Caco-2 (cell line): Measurements from ENCODE around the gene LMO2. TPM values are rescaled to one million over a fixed set of nuclear protein-coding genes. Genes with fewer than 3 reads are reported as not detected.

Source experiments
- BruUV-seq: library from RNA; stranded (reverse); fragments of 400-500 nt; replicated peaks from 2 replicates; lab custom pipeline; 2021; lab: Mats Ljungman, UMichigan
- CTCF ChIA-PET: fragments of 300-600 bp; sonication (Branson Sonifier 250); formaldehyde crosslinking; loops from one replicate; lab custom pipeline; 2022; ENCODE audit warnings: antibody characterized with exemption; lab: Charles Lee
- POLR2A ChIA-PET: fragments of 300-600 bp; sonication (Branson Sonifier 250); formaldehyde crosslinking; loops from one replicate; lab custom pipeline; 2022; ENCODE audit warnings: antibody characterized with exemption; lab: Charles Lee
- DNase-seq, 2 experiments: peaks; one replicate each; pipeline versions ENCODE4 v3.0.0 to v3.0.0-alpha.2; 2020 to 2022
- H3K27me3 ChIP-seq: replicated peaks from 2 replicates; pipeline ENCODE4 v1.6.0; 2011; ENCODE audit warnings: low read length; ENCODE audit not compliant: control insufficient read depth, insufficient read depth
- H3K36me3 ChIP-seq: 2 replicates; pipeline ENCODE4 v1.5.1; 2011; ENCODE audit warnings: low read length; ENCODE audit not compliant: control insufficient read depth, insufficient read depth
- H3K4me1 ChIP-seq: fragments of 250-450 bp; sonication (Bioruptor Pico); 2 replicates; pipeline ENCODE4 v1.5.1; 2020; ENCODE audit warnings: mild to moderate bottlenecking
- H3K4me3 ChIP-seq: 2 replicates; pipeline ENCODE4 v1.5.1; 2011; ENCODE audit warnings: low read depth, mild to moderate bottlenecking, control low read depth, low read length
- H3K9me3 ChIP-seq: fragments of 250-450 bp; sonication (Bioruptor Pico); 2 replicates; pipeline ENCODE4 v1.5.1; 2020; ENCODE audit warnings: mild to moderate bottlenecking, moderate library complexity
- H3K27ac Mint-ChIP-seq: one replicate; pipeline ENCODE4 v1.8.0; 2022; ENCODE audit warnings: mixed read lengths; ENCODE audit not compliant: unreplicated experiment
- H3K27me3 Mint-ChIP-seq: one replicate; pipeline ENCODE4 v1.8.0; 2022; ENCODE audit warnings: mixed read lengths; ENCODE audit not compliant: insufficient read depth, unreplicated experiment
- H3K36me3 Mint-ChIP-seq: one replicate; pipeline ENCODE4 v1.8.0; 2022; ENCODE audit warnings: mild to moderate bottlenecking, mixed read lengths; ENCODE audit not compliant: insufficient read depth, unreplicated experiment
- H3K4me1 Mint-ChIP-seq: one replicate; pipeline ENCODE4 v1.8.0; 2022; ENCODE audit warnings: low read depth, mixed read lengths; ENCODE audit not compliant: unreplicated experiment
- H3K4me3 Mint-ChIP-seq: one replicate; pipeline ENCODE4 v1.8.0; 2022; ENCODE audit warnings: mild to moderate bottlenecking, moderate library complexity, mixed read lengths; ENCODE audit not compliant: unreplicated experiment
- H3K9me3 Mint-ChIP-seq: one replicate; pipeline ENCODE4 v1.8.0; 2022; ENCODE audit warnings: mixed read lengths; ENCODE audit not compliant: unreplicated experiment
- intact Hi-C: fragments of 100-400 bp; cut with micrococcal nuclease; formaldehyde crosslinking; loops from one replicate; pipeline ENCODE4 v1.10.0; 2022; ENCODE audit not compliant: unreplicated experiment
- total RNA-seq: library from RNA; stranded (reverse); gene quantifications from 2 replicates; pipeline ENCODE4 v1.2.3, GENCODE V29; 2022
- TF ChIP-seq, protein P1 (sequence below), 2 experiments: fragments of 200-600 bp in 1 of 2; IDR thresholded peaks; 1 replicate in 1 of 2; 2 replicates in 1 of 2; pipeline versions ENCODE4 v1.5.1 to v1.8.0; 2011 to 2022; ENCODE audit warnings: antibody characterized with exemption in 1 of 2, control low read depth in 1 of 2, inconsistent platforms in 1 of 2, low read depth in 1 of 2, low read length in 1 of 2, mild to moderate bottlenecking in 1 of 2, moderate library complexity in 1 of 2; ENCODE audit not compliant: insufficient read depth in 1 of 2, severe bottlenecking in 1 of 2, unreplicated experiment in 1 of 2

LMO2 gene
- total RNA-seq, 1 experiment from 2014 or later, result 0.29 TPM

DNA sequence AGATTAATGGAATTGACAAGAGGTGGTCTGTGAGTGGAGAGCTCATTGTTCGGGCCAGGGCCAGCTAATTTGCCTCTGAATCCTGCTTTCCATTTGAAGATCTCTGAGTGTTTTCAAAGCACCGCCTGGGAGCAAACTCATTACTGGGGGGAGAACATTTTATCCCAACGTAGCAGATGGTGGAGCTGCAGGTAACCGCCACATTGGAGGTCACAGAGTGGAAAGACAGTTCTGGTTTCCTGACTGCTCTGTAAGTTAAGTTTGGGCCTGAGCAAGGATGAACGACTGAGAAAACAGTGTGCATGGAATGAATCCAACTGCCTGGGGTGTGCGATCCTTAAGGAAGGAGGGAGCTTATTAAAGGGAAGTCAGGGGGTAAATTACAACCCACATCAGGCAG is 30.5 kb downstream of the LMO2 start:
- Mint-ChIP-seq H3K4me1 (no peaks in the 10 kb centered on the region), H3K36me3 (no peaks in the 10 kb centered on the region), H3K27me3 (peaks cover 26% of the 10 kb centered on the region), H3K27ac (no peak overlapping the region), H3K9me3 (no peaks in the 10 kb centered on the region), H3K4me3 (no peak overlapping the region)
- Histone ChIP-seq H3K4me1 (no peaks in the 10 kb centered on the region), H3K4me3 (no peak overlapping the region), H3K27me3 (peaks cover 7% of the 10 kb centered on the region), H3K36me3 (no peaks in the 10 kb centered on the region), H3K9me3 (no peaks in the 10 kb centered on the region)
- CTCF ChIA-PET, result no interaction called here
- POLR2A ChIA-PET, result no interaction called here
- intact Hi-C loops, result no loop called here
- DNase-seq, result no peak
- TF ChIP-seq, protein P1, sequence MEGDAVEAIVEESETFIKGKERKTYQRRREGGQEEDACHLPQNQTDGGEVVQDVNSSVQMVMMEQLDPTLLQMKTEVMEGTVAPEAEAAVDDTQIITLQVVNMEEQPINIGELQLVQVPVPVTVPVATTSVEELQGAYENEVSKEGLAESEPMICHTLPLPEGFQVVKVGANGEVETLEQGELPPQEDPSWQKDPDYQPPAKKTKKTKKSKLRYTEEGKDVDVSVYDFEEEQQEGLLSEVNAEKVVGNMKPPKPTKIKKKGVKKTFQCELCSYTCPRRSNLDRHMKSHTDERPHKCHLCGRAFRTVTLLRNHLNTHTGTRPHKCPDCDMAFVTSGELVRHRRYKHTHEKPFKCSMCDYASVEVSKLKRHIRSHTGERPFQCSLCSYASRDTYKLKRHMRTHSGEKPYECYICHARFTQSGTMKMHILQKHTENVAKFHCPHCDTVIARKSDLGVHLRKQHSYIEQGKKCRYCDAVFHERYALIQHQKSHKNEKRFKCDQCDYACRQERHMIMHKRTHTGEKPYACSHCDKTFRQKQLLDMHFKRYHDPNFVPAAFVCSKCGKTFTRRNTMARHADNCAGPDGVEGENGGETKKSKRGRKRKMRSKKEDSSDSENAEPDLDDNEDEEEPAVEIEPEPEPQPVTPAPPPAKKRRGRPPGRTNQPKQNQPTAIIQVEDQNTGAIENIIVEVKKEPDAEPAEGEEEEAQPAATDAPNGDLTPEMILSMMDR (IDR thresholded peaks at IDR 0.05; ENCODE audit: insufficient read depth in 1 of 2, low read depth in 1 of 2, low read length in 1 of 2, severe bottlenecking in 1 of 2, unreplicated experiment in 1 of 2), result no peak
- no TSS peak for BruUV-seq

DNA sequence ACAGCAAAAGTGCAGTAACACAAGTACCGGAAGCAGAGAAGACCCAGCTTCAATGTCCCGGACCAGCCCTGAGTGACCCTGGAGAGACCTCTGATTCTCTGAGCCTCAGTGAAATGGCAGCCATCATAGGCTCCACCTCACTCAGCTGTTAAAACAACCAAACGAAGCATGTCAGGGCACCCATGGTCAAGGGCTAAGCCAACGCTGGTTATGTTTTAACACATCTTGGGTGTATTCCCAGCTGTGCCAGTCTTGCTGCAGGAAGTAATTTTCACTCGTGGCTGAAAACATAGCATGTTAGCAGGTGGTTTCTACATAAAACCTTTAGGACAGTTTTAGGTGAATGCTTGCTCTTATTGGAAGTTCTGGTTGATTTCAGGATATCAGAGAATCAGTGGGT is 30.9 kb downstream of the LMO2 start:
- CTCF ChIA-PET, result no interaction called here
- Mint-ChIP-seq H3K4me1 (no peaks in the 10 kb centered on the region), H3K4me3 (no peak overlapping the region), H3K27me3 (peaks cover 25% of the 10 kb centered on the region), H3K9me3 (no peaks in the 10 kb centered on the region), H3K36me3 (no peaks in the 10 kb centered on the region), H3K27ac (no peak overlapping the region)
- POLR2A ChIA-PET, result no interaction called here
- H3K9me3 ChIP-seq, result no peaks in the 10 kb centered on the region
- no peak overlapping the region for H3K4me3 ChIP-seq
- DNase-seq, result no peak
- TF ChIP-seq, protein P1 (IDR thresholded peaks at IDR 0.05; ENCODE audit: insufficient read depth in 1 of 2, low read depth in 1 of 2, low read length in 1 of 2, severe bottlenecking in 1 of 2, unreplicated experiment in 1 of 2), result no peak
- no peaks in the 10 kb centered on the region for H3K36me3 ChIP-seq
- H3K4me1 ChIP-seq, result no peaks in the 10 kb centered on the region
- peaks cover 7% of the 10 kb centered on the region for H3K27me3 ChIP-seq
- intact Hi-C loops, result no loop called here
- BruUV-seq, result no TSS peak

DNA sequence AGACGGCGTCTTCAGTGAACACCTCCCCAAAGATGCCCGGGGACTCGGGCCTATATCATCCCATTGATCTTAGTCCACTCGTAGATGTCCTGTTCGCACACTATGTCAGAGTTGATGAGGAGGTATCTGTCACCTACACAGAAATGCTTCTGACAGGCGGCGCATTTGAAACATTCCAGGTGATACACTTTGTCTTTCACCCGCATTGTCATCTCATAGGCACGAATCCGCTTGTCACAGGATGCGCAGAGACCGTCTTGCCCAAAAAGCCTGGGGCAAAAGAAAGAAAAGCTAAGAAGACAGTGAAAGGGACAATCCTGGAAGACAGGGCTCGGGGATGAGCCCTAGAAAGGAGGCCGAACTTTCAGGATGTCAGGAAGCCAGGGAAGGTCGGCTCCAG is 32.6 kb downstream of the LMO2 start:
- CTCF ChIA-PET, result interaction anchor here (0.9 kb wide), 1 partner anchor 51 kb away, joined by 3 read pairs; no protein-coding TSS in a partner anchor
- Histone ChIP-seq H3K4me1 (no peaks in the 10 kb centered on the region), H3K36me3 (no peaks in the 10 kb centered on the region), H3K27me3 (peaks cover 7% of the 10 kb centered on the region), H3K9me3 (no peaks in the 10 kb centered on the region), H3K4me3 (no peak overlapping the region)
- H3K4me3 Mint-ChIP-seq, result no peak overlapping the region
- POLR2A ChIA-PET, result no interaction called here
- H3K9me3 Mint-ChIP-seq, result no peaks in the 10 kb centered on the region
- BruUV-seq, result no TSS peak
- no peak for DNase-seq
- intact Hi-C loops, result loop anchor here (5.0 kb wide), 1 partner anchor 498 kb away; the partner anchor contains the start of gene ABTB2
- H3K27me3 Mint-ChIP-seq, result peaks cover 31% of the 10 kb centered on the region
- no peaks in the 10 kb centered on the region for H3K36me3 Mint-ChIP-seq
- no peaks in the 10 kb centered on the region for H3K4me1 Mint-ChIP-seq
- no peak overlapping the region for H3K27ac Mint-ChIP-seq
- TF ChIP-seq, protein P1 (IDR thresholded peaks at IDR 0.05; ENCODE audit: insufficient read depth in 1 of 2, low read depth in 1 of 2, low read length in 1 of 2, severe bottlenecking in 1 of 2, unreplicated experiment in 1 of 2), result no peak
